Osteocyte (in vitro differentiated cells): ENCODE results near the gene PAX8. TPM values are rescaled to one million over a fixed set of nuclear protein-coding genes. Genes with fewer than 3 reads are reported as not detected.

ENCODE experiments used
- DNase-seq: peaks from one replicate; pipeline ENCODE4 v3.0.0; 2021; ENCODE audit warnings: mixed read lengths; ENCODE audit not compliant: unreplicated experiment; ENCODE audit errors: extremely low spot score
- H3K27ac Mint-ChIP-seq: one replicate; pipeline ENCODE4 v1.8.0; 2021; ENCODE audit warnings: mild to moderate bottlenecking, mixed read lengths; ENCODE audit not compliant: unreplicated experiment
- H3K27me3 Mint-ChIP-seq: one replicate; pipeline ENCODE4 v1.8.0; 2021; ENCODE audit warnings: mixed read lengths; ENCODE audit not compliant: unreplicated experiment
- H3K36me3 Mint-ChIP-seq: one replicate; pipeline ENCODE4 v1.8.0; 2021; ENCODE audit warnings: mixed read lengths; ENCODE audit not compliant: unreplicated experiment
- H3K4me1 Mint-ChIP-seq: one replicate; pipeline ENCODE4 v1.8.0; 2021; ENCODE audit warnings: mixed read lengths; ENCODE audit not compliant: unreplicated experiment
- H3K4me3 Mint-ChIP-seq: one replicate; pipeline ENCODE4 v1.8.0; 2021; ENCODE audit warnings: mild to moderate bottlenecking, moderate library complexity, mixed read lengths; ENCODE audit not compliant: unreplicated experiment
- H3K9me3 Mint-ChIP-seq: one replicate; pipeline ENCODE4 v1.8.0; 2021; ENCODE audit warnings: mixed read lengths; ENCODE audit not compliant: unreplicated experiment
- CTCF ChIP-seq: fragments of 200-600 bp; sonication (generic); IDR thresholded peaks from 2 replicates; pipeline ENCODE4 v1.5.0; 2021; ENCODE audit warnings: antibody characterized with exemption, mild to moderate bottlenecking, moderate library complexity
- total RNA-seq: library from RNA; stranded (reverse); gene quantifications from 2 replicates; pipeline ENCODE4 v1.2.1, GENCODE V29; 2021

Gene PAX8
- total RNA-seq, 1 donor from 2014 or later = not detected

GRCh38 chr2:113273981-113274380 is 4.7 kb downstream of the PAX8 start:
- no peaks in the 10 kb centered on the region for H3K9me3 Mint-ChIP-seq
- no peak overlapping the region for H3K27ac Mint-ChIP-seq
- peaks cover 22% of the 10 kb centered on the region for H3K4me1 Mint-ChIP-seq
- DNase-seq = no peak
- H3K4me3 Mint-ChIP-seq = no peak overlapping the region
- TF ChIP-seq CTCF = no peak
- peaks cover 78% of the 10 kb centered on the region for H3K27me3 Mint-ChIP-seq
- H3K36me3 Mint-ChIP-seq = peaks cover 2% of the 10 kb centered on the region

- H3K9me3 Mint-ChIP-seq = no peaks in the 10 kb centered on the region
- no peak for DNase-seq
- H3K4me3 Mint-ChIP-seq = peak overlapping the region; percentile 29
- no peak overlapping the region for H3K27ac Mint-ChIP-seq
- H3K36me3 Mint-ChIP-seq = peaks cover 2% of the 10 kb centered on the region
- peak; percentile 45 for TF ChIP-seq CTCF
- H3K27me3 Mint-ChIP-seq = peaks cover 78% of the 10 kb centered on the region
- H3K4me1 Mint-ChIP-seq = peaks cover 22% of the 10 kb centered on the region
Measured at GRCh38 chr2:113273027-113273551, 5.6 kb downstream of the PAX8 start.

GRCh38 chr2:113272477-113272876 is 6.2 kb downstream of the PAX8 start:
- no peak overlapping the region for H3K27ac Mint-ChIP-seq
- no peak for DNase-seq
- H3K27me3 Mint-ChIP-seq = peaks cover 78% of the 10 kb centered on the region
- H3K36me3 Mint-ChIP-seq = peaks cover 2% of the 10 kb centered on the region
- H3K4me1 Mint-ChIP-seq = peaks cover 22% of the 10 kb centered on the region
- no peaks in the 10 kb centered on the region for H3K9me3 Mint-ChIP-seq
- H3K4me3 Mint-ChIP-seq = no peak overlapping the region
- no peak for TF ChIP-seq CTCF

GRCh38 chr2:113268621-113269360 is 9.9 kb downstream of the PAX8 start:
- Mint-ChIP-seq H3K4me1 (peaks cover 7% of the 10 kb centered on the region), H3K9me3 (no peaks in the 10 kb centered on the region), H3K4me3 (no peak overlapping the region), H3K36me3 (peaks cover 4% of the 10 kb centered on the region), H3K27ac (no peak overlapping the region), H3K27me3 (peaks cover 70% of the 10 kb centered on the region)
- no peak for TF ChIP-seq CTCF
- DNase-seq = no peak

- H3K4me3 Mint-ChIP-seq = no peak overlapping the region
Measured at GRCh38 chr2:113266431-113266830, 12.3 kb downstream of the PAX8 start.

More at GRCh38 chr2:113266431-113266830, 12.3 kb downstream of the PAX8 start:
- DNase-seq = no peak
- no peak for TF ChIP-seq CTCF
- Mint-ChIP-seq H3K9me3 (no peaks in the 10 kb centered on the region), H3K36me3 (peaks cover 4% of the 10 kb centered on the region), H3K27me3 (peaks cover 54% of the 10 kb centered on the region), H3K27ac (no peak overlapping the region), H3K4me1 (no peaks in the 10 kb centered on the region)
